DMS53 treated with DMSO at 0.1 percent for 48 hours (cell line): ENCODE data around the gene OTUB2.

ENCODE experiments used
- DNase-seq: peaks from one replicate; lab custom pipeline; 2025; ENCODE audit not compliant: unreplicated experiment; lab: John Stamatoyannopoulos, UW

Gene OTUB2

DNA sequence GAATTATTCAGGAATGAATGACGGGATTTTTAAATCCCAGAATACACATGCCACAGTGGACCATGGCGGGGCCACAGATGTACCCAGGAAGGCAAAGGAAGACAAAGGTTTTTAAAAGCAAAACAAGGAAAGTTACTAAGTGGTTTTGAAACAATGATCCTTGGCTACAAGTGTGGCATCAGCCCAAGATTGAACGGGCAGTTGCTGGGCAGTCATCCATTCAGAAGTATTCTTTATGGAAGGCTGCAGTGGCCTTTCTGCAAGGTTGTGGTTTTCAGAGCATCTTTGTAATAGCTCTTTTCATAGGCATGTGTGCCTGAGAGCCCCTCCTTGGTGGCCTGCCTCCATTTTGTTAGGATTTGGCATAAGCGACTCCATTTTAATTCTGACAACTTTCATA, 71.0 kb downstream of the OTUB2 start:
- no peak for DNase-seq
